Small intestine (tissue), 7 donors: ENCODE measurements around the gene PLEKHO2. TPM values are rescaled to one million over a fixed set of nuclear protein-coding genes. Genes with fewer than 3 reads are reported as not detected.

Source experiments
- DNase-seq, 2 donors: peaks; one replicate each; pipeline versions ENCODE4 v3.0.0 to v3.0.0-alpha.2; 2013
- FAIRE-seq: peaks from 2 replicates; lab custom pipeline; 2012; peaks lifted over from hg19 to GRCh38; lab: Jason Lieb, UNC
- H3K27ac ChIP-seq, 3 donors: one replicate each; pipeline ENCODE4 v1.5.1; 2013; ENCODE audit warnings: low read length in 2 of 3, mild to moderate bottlenecking in 2 of 3, control low read depth in 1 of 3, inconsistent platforms in 1 of 3, low read depth in 1 of 3, moderate library complexity in 1 of 3
- H3K27me3 ChIP-seq, 3 donors: one replicate each; pipeline ENCODE4 v1.6.1; 2013; ENCODE audit warnings: low read length in 3 of 3, inconsistent platforms in 1 of 3; ENCODE audit not compliant: control insufficient read depth in 3 of 3, insufficient read depth in 3 of 3
- H3K36me3 ChIP-seq, 3 donors: one replicate each; pipeline ENCODE4 v1.6.1; 2013; ENCODE audit warnings: low read length in 3 of 3, inconsistent platforms in 1 of 3, low read depth in 1 of 3, mild to moderate bottlenecking in 1 of 3, moderate library complexity in 1 of 3; ENCODE audit not compliant: control insufficient read depth in 3 of 3, insufficient read depth in 2 of 3
- H3K4me1 ChIP-seq, 3 donors: one replicate each; pipeline ENCODE4 v1.6.1; 2013; ENCODE audit warnings: low read length in 2 of 3, inconsistent platforms in 1 of 3, low read depth in 1 of 3, mild to moderate bottlenecking in 1 of 3, moderate library complexity in 1 of 3; ENCODE audit not compliant: control insufficient read depth in 3 of 3, insufficient read depth in 2 of 3
- H3K4me3 ChIP-seq, 3 donors: one replicate each; pipeline ENCODE4 v1.5.1; 2013; ENCODE audit warnings: low read length in 3 of 3, control low read depth in 1 of 3, inconsistent platforms in 1 of 3, low read depth in 1 of 3, mild to moderate bottlenecking in 1 of 3, moderate library complexity in 1 of 3
- H3K9me3 ChIP-seq, 2 donors: one replicate each; pipeline ENCODE4 v1.6.1; 2013; ENCODE audit warnings: low read depth in 1 of 2, low read length in 1 of 2; ENCODE audit not compliant: control insufficient read depth in 2 of 2, insufficient read depth in 1 of 2
- WGBS, 3 donors: extraction: QIAGEN DNeasy Blood & Tissue Kit; methylation state at CpG; one replicate each; pipeline ENCODE4 v1.1.7; 2013; 5-methylcytosine and 5-hydroxymethylcytosine counted together
- polyA plus RNA-seq, 4 donors: library from polyadenylated mRNA; stranded (reverse) in 3 of 4; unstranded in 1 of 4; fragments of 200-250 nt in 3 of 4; fragments of 120-200 nt in 1 of 4; gene quantifications; one replicate each; pipeline versions ENCODE4 v1.2.1 to v1.2.3, GENCODE V29; 2013
- donor health status: healthy with polysubstance abuse.
- donor health status: control.
- donor health status: control.
- donor health status: Bipolar disorder and iron deficiency.
- donor health status: healthy.

Gene PLEKHO2
- polyA plus RNA-seq, 4 donors: 1.3 to 17.8 (median 11.3) TPM

DNA sequence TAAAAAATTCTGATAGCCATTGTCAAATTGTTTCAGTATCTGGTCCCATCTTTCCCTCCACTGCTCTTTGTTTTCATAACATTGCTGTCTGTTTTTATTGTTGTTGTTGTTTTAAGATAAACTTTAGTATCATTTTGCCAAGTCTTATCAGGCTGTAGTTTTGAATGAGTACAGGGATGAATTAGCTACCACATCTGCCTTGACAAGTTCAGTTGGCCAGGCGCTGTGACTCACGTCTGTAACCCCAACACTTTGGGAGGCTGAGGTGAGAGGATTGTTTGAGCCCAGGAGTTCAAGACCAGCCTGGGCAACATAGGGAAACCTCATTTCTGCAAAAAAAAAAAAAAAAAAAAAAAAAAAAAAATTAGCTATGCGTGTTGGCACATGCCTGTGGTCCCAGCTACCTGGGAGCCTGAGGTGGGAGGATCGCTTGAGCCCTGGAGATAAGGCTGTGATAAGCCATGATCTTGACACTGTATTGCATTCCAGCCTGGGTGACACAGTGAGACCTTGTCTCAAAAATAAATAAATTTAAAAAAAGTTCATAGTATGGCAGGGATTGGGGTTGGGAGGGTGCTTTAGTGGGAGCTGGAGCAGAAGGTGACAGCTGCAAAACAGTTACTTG lies 61.7 kb downstream of the PLEKHO2 start:
- Histone ChIP-seq H3K27me3 (no peaks in the 10 kb centered on the region), H3K4me1 (peaks cover 0 to 7% (median 2%) of the 10 kb centered on the region in 3 donors), H3K36me3 (no peaks in the 10 kb centered on the region), H3K4me3 (no peak overlapping the region), H3K9me3 (peaks cover 0 to 24% of the 10 kb centered on the region in 2 donors), H3K27ac (no peak overlapping the region)
- DNase-seq (no peak), FAIRE-seq (no peak)
- 65 to 82% (median 71%) methylated on average over 4 of the region's 4 CpGs for WGBS, 3 donors

DNA sequence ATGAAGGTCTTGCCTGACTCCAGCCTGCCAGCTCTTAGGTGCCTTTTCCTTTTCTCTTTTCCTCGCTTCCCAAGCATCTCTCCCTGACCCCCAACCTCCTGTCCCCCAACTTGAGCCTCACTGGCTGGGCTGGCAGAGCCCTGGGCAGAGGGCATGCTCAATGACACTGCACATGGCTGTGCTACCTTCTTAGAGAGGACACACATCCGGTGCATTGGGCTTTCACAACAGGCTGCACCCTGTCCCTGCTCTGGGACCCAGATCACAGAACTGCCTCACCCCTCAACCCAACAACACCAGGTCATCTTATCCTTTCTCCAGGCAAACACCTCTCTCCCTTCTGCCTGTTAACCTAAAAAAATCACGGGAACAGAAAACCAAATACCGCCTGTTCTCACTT lies 62.5 kb downstream of the PLEKHO2 start:
- WGBS, 3 donors: 87 to 94% (median 93%) methylated on average over 4 of the region's 4 CpGs
- H3K27me3 ChIP-seq: no peaks in the 10 kb centered on the region
- H3K4me3 ChIP-seq: no peak overlapping the region
- H3K36me3 ChIP-seq: no peaks in the 10 kb centered on the region
- H3K9me3 ChIP-seq: peaks cover 0 to 24% of the 10 kb centered on the region in 2 donors
- FAIRE-seq: no peak
- no peak for DNase-seq
- no peak overlapping the region for H3K27ac ChIP-seq
- H3K4me1 ChIP-seq: peaks cover 0 to 7% (median 2%) of the 10 kb centered on the region in 3 donors

- FAIRE-seq (no peak), DNase-seq (peak; percentile 55 to 83)
- no peaks in the 10 kb centered on the region for H3K36me3 ChIP-seq
- WGBS, 3 donors: 17 to 27% (median 23%) methylated on average over 29 to 30 of the region's 30 CpGs
- peak overlapping the region in 1 of 3 donors; percentile 6 for H3K27ac ChIP-seq
- peaks cover 0 to 7% (median 2%) of the 10 kb centered on the region in 3 donors for H3K4me1 ChIP-seq
- peaks cover 0 to 23% of the 10 kb centered on the region in 2 donors for H3K9me3 ChIP-seq
- H3K27me3 ChIP-seq: no peaks in the 10 kb centered on the region
- H3K4me3 ChIP-seq: peak overlapping the region in 1 of 3 donors; percentile 25
Observed at GRCh38 chr15:64905119-64905831, 63.6 kb downstream of the PLEKHO2 start.

DNA sequence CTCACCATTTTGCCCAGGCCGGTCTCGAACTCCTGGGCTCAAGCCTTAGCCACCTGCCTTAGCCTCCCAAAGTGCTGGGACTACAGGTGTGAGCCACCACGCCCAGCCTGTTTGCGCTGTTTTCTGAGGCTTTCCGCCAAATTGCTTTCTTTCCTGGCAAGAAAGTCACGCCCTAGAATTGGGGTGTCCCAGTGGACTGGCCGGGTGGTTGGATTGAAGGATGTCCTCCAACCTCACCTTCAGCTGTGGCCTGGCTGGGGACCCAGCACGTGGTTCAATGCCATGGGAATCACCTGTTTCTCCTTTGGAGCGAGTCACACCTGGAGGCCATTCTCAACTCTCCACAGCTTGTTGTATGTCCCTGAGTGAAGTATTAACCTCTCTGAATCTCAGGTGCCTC lies 64.2 kb downstream of the PLEKHO2 start:
- Histone ChIP-seq H3K36me3 (no peaks in the 10 kb centered on the region), H3K9me3 (peaks cover 0 to 18% of the 10 kb centered on the region in 2 donors), H3K4me1 (peaks cover 0 to 7% (median 2%) of the 10 kb centered on the region in 3 donors), H3K27ac (no peak overlapping the region), H3K27me3 (peaks cover 0 to 3% (median 0%) of the 10 kb centered on the region in 3 donors), H3K4me3 (no peak overlapping the region)
- DNase-seq: no peak
- FAIRE-seq: no peak
- 79 to 87% (median 84%) methylated on average over 9 of the region's 9 CpGs for WGBS, 3 donors

GRCh38 chr15:64906402-64906801 lies 64.7 kb downstream of the PLEKHO2 start:
- peaks cover 0 to 7% (median 0%) of the 10 kb centered on the region in 3 donors for H3K27me3 ChIP-seq
- no peak for FAIRE-seq
- H3K9me3 ChIP-seq: peaks cover 0 to 14% of the 10 kb centered on the region in 2 donors
- DNase-seq: no peak
- H3K36me3 ChIP-seq: no peaks in the 10 kb centered on the region
- WGBS, 3 donors: 87 to 94% (median 92%) methylated on average over 3 of the region's 3 CpGs
- peaks cover 0 to 9% (median 2%) of the 10 kb centered on the region in 3 donors for H3K4me1 ChIP-seq
- no peak overlapping the region for H3K4me3 ChIP-seq
- H3K27ac ChIP-seq: no peak overlapping the region

DNA sequence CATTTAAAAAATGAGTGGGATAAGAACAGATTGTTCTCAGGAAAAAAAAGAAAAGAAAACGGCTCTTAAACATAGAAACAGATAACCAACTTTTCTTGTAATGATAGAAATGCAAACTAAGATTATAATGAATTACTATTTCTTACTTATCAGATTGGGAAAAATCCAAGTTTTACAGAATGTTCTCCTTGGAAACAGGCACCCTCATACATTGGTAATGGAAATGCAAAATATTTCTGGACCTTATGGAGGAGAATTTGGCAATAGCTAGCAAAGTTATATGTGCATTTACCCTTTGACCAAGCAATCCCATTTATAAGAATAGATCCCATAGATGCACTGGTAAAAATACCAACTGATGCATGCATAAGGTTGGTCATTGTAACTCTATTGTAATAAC lies 66.3 kb downstream of the PLEKHO2 start:
- DNase-seq (no peak), FAIRE-seq (no peak)
- H3K36me3 ChIP-seq: no peaks in the 10 kb centered on the region
- no peak overlapping the region for H3K4me3 ChIP-seq
- H3K9me3 ChIP-seq: peaks cover 0 to 11% of the 10 kb centered on the region in 2 donors
- no peak overlapping the region for H3K27ac ChIP-seq
- H3K4me1 ChIP-seq: peaks cover 0 to 10% (median 2%) of the 10 kb centered on the region in 3 donors
- 24 to 63% (median 33%) methylated on average over 1 of the region's 1 CpG for WGBS, 3 donors
- H3K27me3 ChIP-seq: peaks cover 0 to 14% (median 0%) of the 10 kb centered on the region in 3 donors

DNA sequence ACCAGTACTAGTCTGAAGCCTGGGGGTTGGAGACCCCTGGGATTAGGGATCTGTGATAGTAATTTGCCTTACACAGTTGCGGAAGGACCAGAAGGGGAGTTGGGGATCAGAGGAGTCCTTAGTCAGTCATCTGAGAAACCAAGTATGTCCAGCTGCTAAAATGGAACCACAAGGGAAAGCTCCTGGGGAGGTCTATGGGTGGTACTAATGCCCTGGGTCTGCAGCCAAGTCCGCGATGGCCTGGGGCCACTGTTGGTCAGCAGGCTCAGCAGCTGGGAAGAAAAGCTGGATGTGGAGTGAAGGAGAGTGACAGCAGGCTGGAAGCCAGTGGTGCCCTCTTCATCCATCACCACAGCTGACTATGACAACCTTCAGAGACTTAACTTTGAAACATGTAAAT lies 67.8 kb downstream of the PLEKHO2 start:
- no peak for FAIRE-seq
- H3K9me3 ChIP-seq: peaks cover 0 to 11% of the 10 kb centered on the region in 2 donors

DNA sequence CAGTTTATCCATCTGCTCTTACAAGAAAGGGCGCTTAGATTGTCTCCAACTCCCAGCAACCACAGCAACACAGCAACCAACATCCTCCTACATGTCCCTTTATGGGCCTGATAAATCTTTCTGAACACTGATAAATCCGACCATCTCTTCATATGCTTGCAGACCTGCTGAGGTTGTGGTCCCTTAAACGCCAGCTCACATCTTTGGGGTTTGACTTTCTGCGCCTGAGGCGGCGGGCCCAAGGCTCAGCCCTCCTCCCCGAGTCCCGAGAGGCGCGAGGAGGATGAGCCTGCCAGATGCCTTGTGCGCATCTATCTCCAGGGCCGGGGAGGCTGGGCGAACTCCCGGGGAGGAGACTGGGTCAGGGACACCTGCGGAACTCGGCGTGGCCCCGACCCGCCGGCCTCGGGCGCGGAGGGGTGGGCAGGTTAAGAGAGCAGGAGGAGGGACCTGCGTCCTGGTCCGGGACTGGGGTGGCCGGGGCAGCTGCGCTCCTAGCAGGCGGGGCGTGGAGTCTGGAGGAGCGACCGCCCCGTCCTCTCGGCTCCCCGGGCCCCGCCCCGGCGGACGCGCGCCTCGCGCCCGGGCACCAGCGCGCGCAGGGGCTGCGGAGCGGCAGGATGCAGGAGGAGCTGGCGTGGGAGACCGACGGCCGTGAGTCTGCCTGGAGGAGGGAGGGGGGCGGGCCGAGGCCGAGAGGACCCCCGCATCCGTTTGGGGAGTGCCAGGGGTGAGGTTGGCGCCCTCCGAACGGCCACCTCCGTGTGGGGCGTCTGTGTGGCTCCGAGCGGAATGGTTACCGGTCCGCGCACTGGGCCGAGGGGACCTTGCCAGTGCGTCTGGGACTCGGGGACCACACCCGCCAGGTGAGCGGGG lies 69.8 kb downstream of the PLEKHO2 start, which contains the start of gene ANKDD1A:
Gene ANKDD1A (plus strand): TSS at position 592 of the 876 bp plus-strand sequence. CDS start 29 bp downstream, at position 621.
- Histone ChIP-seq H3K4me3 (peak within 1 kb of the TSS in 2 of 3 donors; percentile 26 to 61), H3K4me1 (peaks cover 0 to 4% (median 0%) of the 10 kb centered on the region in 3 donors), H3K36me3 (peaks cover 0 to 2% (median 0%) of the 10 kb centered on the region in 3 donors), H3K27me3 (peaks cover 0 to 17% (median 0%) of the 10 kb centered on the region in 3 donors), H3K27ac (no peak within 1 kb of the TSS), H3K9me3 (peaks cover 0 to under 1% of the 10 kb centered on the region in 2 donors)
- DNase-seq: peak; percentile 33 to 76
- 0 to 4% (median 4%) methylated on average over 66 to 72 of the region's 72 CpGs for WGBS, 3 donors
- no peak for FAIRE-seq

More for the DNA sequence above, 67.8 kb downstream of the PLEKHO2 start:
- no peak for DNase-seq
- H3K36me3 ChIP-seq: peaks cover 0 to under 1% (median 0%) of the 10 kb centered on the region in 3 donors
- H3K27ac ChIP-seq: no peak overlapping the region
- peaks cover 0 to 10% (median 2%) of the 10 kb centered on the region in 3 donors for H3K4me1 ChIP-seq
- peaks cover 0 to 16% (median 0%) of the 10 kb centered on the region in 3 donors for H3K27me3 ChIP-seq
- 91 to 97% (median 93%) methylated on average over 3 of the region's 3 CpGs for WGBS, 3 donors
- H3K4me3 ChIP-seq: no peak overlapping the region
